ENCODE data around the gene DDX10.

Gene DDX10

DNA sequence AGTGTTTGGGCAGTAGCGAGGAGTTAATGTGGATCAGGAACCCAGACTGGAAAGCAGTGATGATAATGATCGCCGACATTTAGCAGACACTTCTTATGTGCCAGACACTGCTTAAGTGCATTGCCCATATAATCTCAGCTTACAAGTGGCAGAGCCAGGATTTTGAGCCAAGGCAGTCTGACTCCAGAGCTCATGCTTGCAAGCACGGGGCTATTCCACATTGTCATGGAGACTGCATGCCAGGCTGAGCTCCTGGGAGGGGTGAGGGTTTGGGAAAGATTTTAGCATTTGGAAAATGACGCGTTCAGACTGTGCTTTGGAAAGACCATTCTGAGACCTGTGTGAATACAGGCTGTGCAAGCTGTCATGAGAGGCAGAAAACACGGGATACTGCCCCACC is 302.7 kb downstream of the DDX10 start:
- no peak for DNase-seq (ENCODE audit: low read depth in 1 of 2, low spot score in 1 of 2)
- Histone ChIP-seq H3K4me3 (replicated peaks; ENCODE audit: insufficient read depth, low read length) (no peak overlapping the region), H3K27ac (replicated peaks) (no peak overlapping the region), H3K27me3 (ENCODE audit: insufficient read depth, poor library complexity, severe bottlenecking) (no peaks in the 10 kb centered on the region)
- TF ChIP-seq POLR2AphosphoS5 (IDR thresholded peaks at IDR 0.05; ENCODE audit: low read depth) (no peak), GABPA (IDR thresholded peaks at IDR 0.05; ENCODE audit: low read depth) (no peak), SPI1 (IDR thresholded peaks at IDR 0.05; ENCODE audit: borderline replicate concordance, low read depth) (no peak)
- TF ChIP-seq, protein P1, sequence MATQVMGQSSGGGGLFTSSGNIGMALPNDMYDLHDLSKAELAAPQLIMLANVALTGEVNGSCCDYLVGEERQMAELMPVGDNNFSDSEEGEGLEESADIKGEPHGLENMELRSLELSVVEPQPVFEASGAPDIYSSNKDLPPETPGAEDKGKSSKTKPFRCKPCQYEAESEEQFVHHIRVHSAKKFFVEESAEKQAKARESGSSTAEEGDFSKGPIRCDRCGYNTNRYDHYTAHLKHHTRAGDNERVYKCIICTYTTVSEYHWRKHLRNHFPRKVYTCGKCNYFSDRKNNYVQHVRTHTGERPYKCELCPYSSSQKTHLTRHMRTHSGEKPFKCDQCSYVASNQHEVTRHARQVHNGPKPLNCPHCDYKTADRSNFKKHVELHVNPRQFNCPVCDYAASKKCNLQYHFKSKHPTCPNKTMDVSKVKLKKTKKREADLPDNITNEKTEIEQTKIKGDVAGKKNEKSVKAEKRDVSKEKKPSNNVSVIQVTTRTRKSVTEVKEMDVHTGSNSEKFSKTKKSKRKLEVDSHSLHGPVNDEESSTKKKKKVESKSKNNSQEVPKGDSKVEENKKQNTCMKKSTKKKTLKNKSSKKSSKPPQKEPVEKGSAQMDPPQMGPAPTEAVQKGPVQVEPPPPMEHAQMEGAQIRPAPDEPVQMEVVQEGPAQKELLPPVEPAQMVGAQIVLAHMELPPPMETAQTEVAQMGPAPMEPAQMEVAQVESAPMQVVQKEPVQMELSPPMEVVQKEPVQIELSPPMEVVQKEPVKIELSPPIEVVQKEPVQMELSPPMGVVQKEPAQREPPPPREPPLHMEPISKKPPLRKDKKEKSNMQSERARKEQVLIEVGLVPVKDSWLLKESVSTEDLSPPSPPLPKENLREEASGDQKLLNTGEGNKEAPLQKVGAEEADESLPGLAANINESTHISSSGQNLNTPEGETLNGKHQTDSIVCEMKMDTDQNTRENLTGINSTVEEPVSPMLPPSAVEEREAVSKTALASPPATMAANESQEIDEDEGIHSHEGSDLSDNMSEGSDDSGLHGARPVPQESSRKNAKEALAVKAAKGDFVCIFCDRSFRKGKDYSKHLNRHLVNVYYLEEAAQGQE (IDR thresholded peaks at IDR 0.05; ENCODE audit: insufficient replicate concordance, low read depth) = no peak
- TF ChIP-seq, protein P2, sequence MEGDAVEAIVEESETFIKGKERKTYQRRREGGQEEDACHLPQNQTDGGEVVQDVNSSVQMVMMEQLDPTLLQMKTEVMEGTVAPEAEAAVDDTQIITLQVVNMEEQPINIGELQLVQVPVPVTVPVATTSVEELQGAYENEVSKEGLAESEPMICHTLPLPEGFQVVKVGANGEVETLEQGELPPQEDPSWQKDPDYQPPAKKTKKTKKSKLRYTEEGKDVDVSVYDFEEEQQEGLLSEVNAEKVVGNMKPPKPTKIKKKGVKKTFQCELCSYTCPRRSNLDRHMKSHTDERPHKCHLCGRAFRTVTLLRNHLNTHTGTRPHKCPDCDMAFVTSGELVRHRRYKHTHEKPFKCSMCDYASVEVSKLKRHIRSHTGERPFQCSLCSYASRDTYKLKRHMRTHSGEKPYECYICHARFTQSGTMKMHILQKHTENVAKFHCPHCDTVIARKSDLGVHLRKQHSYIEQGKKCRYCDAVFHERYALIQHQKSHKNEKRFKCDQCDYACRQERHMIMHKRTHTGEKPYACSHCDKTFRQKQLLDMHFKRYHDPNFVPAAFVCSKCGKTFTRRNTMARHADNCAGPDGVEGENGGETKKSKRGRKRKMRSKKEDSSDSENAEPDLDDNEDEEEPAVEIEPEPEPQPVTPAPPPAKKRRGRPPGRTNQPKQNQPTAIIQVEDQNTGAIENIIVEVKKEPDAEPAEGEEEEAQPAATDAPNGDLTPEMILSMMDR (IDR thresholded peaks at IDR 0.05; ENCODE audit: insufficient read depth, low read length) = no peak

DNA sequence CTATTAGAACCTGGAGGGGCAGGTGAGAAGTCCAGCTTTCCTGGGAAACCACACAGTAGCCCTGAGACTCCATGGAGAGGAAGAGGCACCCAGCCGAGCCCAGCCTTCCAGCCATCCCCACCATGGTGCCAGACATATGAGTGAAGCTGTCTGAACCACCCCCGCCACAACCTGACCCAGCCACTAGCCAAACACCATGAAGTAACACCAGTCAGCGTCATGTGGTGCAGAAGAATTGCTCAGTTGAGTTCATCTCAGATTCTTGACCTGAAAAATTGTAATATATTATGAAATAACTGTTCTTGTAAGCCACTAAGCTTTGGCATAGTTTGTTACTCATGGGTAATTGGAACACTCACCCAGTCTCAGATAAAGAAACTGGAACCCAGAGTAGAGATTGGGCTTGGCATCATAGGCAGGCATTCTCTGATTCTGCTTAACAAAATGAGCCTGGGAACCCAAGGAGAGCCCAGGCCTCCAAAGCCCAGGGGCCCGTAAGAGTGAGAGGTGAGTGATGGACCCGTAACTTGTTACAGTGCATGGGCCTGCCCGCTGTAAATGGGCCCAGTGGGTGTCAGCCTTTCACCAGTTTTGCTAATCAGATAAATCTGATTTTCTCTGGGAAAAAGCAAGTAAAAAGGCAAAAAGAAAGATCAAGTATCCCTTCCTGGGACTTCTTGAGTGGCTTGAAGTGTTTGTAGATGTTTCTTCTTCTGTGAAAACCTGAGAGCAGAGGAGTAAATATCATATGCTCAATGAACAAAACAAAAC is 305.5 kb downstream of the DDX10 start:
- no peak overlapping the region for H3K27ac ChIP-seq (replicated peaks)
- no peaks in the 10 kb centered on the region for H3K27me3 ChIP-seq (ENCODE audit: insufficient read depth, poor library complexity, severe bottlenecking)
- no peak overlapping the region for H3K4me3 ChIP-seq (replicated peaks; ENCODE audit: insufficient read depth, low read length)
- TF ChIP-seq, protein P2 (IDR thresholded peaks at IDR 0.05; ENCODE audit: insufficient read depth, low read length) = no peak
- TF ChIP-seq GABPA (IDR thresholded peaks at IDR 0.05; ENCODE audit: low read depth) (no peak), SPI1 (IDR thresholded peaks at IDR 0.05; ENCODE audit: borderline replicate concordance, low read depth) (no peak), POLR2AphosphoS5 (IDR thresholded peaks at IDR 0.05; ENCODE audit: low read depth) (no peak)
- TF ChIP-seq, protein P1 (IDR thresholded peaks at IDR 0.05; ENCODE audit: insufficient replicate concordance, low read depth) = no peak
- no peak for DNase-seq (ENCODE audit: low read depth in 1 of 2, low spot score in 1 of 2)

DNA sequence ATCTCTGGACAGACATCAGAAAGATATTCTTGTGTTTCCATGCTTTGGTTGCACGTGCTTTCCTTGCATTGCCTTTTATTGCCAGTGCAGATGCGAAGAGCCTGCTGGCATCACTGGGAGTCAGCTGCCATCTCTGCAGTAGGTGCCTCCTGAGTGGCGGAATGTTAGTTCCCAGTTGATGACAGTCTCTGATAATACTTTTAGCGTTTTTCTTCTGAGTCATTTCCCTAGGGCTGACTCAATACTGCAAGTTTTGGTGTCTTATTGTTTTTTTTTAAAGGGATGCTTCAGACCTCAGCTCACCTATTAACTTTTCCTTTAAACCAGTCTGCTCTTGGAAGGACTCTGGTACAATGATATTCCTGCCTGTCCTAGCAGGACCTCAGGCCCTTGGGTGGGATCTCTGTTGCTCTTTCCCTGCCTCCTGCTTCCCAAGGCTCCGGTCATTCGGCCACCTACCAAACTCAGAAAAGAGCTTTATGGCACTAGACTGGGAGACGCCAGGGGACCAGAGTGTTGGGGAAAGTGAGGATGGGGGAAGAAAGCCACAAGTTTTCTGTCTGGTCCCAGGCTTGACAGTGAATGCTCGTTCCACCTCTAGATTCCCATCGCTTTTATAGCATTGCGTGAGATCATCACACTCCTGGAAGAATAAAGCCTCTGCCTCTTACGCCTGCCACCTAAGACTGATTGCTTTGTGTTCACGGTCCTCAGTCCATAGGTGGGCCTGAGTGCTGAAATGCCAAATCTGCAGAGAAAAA is 308.7 kb downstream of the DDX10 start:
- no peak for DNase-seq (ENCODE audit: low read depth in 1 of 2, low spot score in 1 of 2)
- TF ChIP-seq GABPA (IDR thresholded peaks at IDR 0.05; ENCODE audit: low read depth) (no peak), SPI1 (IDR thresholded peaks at IDR 0.05; ENCODE audit: borderline replicate concordance, low read depth) (no peak), POLR2AphosphoS5 (IDR thresholded peaks at IDR 0.05; ENCODE audit: low read depth) (no peak)
- TF ChIP-seq, protein P2 (IDR thresholded peaks at IDR 0.05; ENCODE audit: insufficient read depth, low read length) = no peak
- TF ChIP-seq, protein P1 (IDR thresholded peaks at IDR 0.05; ENCODE audit: insufficient replicate concordance, low read depth) = no peak
- Histone ChIP-seq H3K4me3 (replicated peaks; ENCODE audit: insufficient read depth, low read length) (no peak overlapping the region), H3K27ac (replicated peaks) (no peak overlapping the region), H3K27me3 (ENCODE audit: insufficient read depth, poor library complexity, severe bottlenecking) (no peaks in the 10 kb centered on the region)

Data from HL-60 (cell line).